Measurements from ENCODE around the gene C2orf68.
A peak's percentile ranks its signal among the peaks of the same experiment; 100 is the strongest.

The C2orf68 gene

GRCh38 chr2:85648619-85649018 lies 36.8 kb upstream of the C2orf68 start:
- peak; percentile 73 to 74 for DNase-seq (ENCODE audit: low read depth in 2 of 2)
- no peak overlapping the region for H3K4me3 ChIP-seq (replicated peaks in 1 of 2; ENCODE audit: low read depth in 2 of 2, low read length in 2 of 2)

GRCh38 chr2:85647823-85648526 lies 36.1 kb upstream of the C2orf68 start:
- TF ChIP-seq, protein P1, sequence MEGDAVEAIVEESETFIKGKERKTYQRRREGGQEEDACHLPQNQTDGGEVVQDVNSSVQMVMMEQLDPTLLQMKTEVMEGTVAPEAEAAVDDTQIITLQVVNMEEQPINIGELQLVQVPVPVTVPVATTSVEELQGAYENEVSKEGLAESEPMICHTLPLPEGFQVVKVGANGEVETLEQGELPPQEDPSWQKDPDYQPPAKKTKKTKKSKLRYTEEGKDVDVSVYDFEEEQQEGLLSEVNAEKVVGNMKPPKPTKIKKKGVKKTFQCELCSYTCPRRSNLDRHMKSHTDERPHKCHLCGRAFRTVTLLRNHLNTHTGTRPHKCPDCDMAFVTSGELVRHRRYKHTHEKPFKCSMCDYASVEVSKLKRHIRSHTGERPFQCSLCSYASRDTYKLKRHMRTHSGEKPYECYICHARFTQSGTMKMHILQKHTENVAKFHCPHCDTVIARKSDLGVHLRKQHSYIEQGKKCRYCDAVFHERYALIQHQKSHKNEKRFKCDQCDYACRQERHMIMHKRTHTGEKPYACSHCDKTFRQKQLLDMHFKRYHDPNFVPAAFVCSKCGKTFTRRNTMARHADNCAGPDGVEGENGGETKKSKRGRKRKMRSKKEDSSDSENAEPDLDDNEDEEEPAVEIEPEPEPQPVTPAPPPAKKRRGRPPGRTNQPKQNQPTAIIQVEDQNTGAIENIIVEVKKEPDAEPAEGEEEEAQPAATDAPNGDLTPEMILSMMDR (IDR thresholded peaks at IDR 0.05; ENCODE audit: low read depth, low read length) = no peak
- no peak for DNase-seq (ENCODE audit: low read depth in 2 of 2)
- no peak overlapping the region for H3K4me3 ChIP-seq (replicated peaks in 1 of 2; ENCODE audit: low read depth in 2 of 2, low read length in 2 of 2)

More at GRCh38 chr2:85648619-85649018, 36.8 kb upstream of the C2orf68 start:
- TF ChIP-seq, protein P1 (IDR thresholded peaks at IDR 0.05; ENCODE audit: low read depth, low read length) = peak; percentile 67

- TF ChIP-seq, protein P1 (IDR thresholded peaks at IDR 0.05; ENCODE audit: low read depth, low read length) = no peak
- DNase-seq (ENCODE audit: low read depth in 2 of 2) = no peak
These were observed 34.3 kb upstream of the C2orf68 start for GRCh38 chr2:85646166-85646565.

GRCh38 chr2:85644909-85645308 lies 33.0 kb upstream of the C2orf68 start:
- H3K4me3 ChIP-seq (replicated peaks in 1 of 2; ENCODE audit: low read depth in 2 of 2, low read length in 2 of 2) = no peak overlapping the region
- DNase-seq (ENCODE audit: low read depth in 2 of 2) = no peak
- TF ChIP-seq, protein P1 (IDR thresholded peaks at IDR 0.05; ENCODE audit: low read depth, low read length) = no peak

More at GRCh38 chr2:85646166-85646565, 34.3 kb upstream of the C2orf68 start:
- no peak overlapping the region for H3K4me3 ChIP-seq (replicated peaks in 1 of 2; ENCODE audit: low read depth in 2 of 2, low read length in 2 of 2)

GRCh38 chr2:85642725-85643124 lies 30.9 kb upstream of the C2orf68 start:
- no peak overlapping the region for H3K4me3 ChIP-seq (replicated peaks in 1 of 2; ENCODE audit: low read depth in 2 of 2, low read length in 2 of 2)
- TF ChIP-seq, protein P1 (IDR thresholded peaks at IDR 0.05; ENCODE audit: low read depth, low read length) = no peak
- DNase-seq (ENCODE audit: low read depth in 2 of 2) = no peak

DNA sequence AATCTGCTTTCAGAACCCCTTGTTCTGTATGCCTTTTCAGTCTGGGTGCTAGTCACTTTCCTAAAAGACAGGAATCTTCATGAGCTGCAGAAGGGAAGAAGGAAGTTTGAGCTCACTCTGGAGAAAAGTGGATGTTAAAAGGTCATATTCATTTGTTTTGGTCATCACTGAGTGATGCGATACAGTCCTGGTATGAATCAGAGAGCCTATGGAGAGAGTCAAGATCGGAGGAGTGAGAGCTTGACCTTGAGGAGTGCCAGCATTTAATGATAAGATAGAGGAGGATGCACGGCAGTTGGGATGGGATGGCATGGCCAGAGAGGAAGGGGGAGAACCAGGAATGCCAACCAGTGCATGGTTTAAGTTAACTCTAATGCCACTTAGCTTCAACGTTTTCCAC lies 23.8 kb upstream of the C2orf68 start:
- TF ChIP-seq, protein P1 (IDR thresholded peaks at IDR 0.05; ENCODE audit: low read depth, low read length) = no peak
- DNase-seq (ENCODE audit: low read depth in 2 of 2) = no peak
- no peak overlapping the region for H3K4me3 ChIP-seq (replicated peaks in 1 of 2; ENCODE audit: low read depth in 2 of 2, low read length in 2 of 2)

- no peak overlapping the region for H3K4me3 ChIP-seq (replicated peaks in 1 of 2; ENCODE audit: low read depth in 2 of 2, low read length in 2 of 2)
- DNase-seq (ENCODE audit: low read depth in 2 of 2) = no peak
- TF ChIP-seq, protein P1 (IDR thresholded peaks at IDR 0.05; ENCODE audit: low read depth, low read length) = no peak
These were observed 23.1 kb upstream of the C2orf68 start for GRCh38 chr2:85635011-85635410.
